DMS153 (cell line): Measurements from ENCODE around the gene SLC8A1.
A peak's percentile ranks its signal among the peaks of the same experiment; 100 is the strongest.

Experiments used
- DNase-seq: peaks from one replicate; lab custom pipeline; 2025; lab: John Stamatoyannopoulos, UW

The SLC8A1 gene

DNA sequence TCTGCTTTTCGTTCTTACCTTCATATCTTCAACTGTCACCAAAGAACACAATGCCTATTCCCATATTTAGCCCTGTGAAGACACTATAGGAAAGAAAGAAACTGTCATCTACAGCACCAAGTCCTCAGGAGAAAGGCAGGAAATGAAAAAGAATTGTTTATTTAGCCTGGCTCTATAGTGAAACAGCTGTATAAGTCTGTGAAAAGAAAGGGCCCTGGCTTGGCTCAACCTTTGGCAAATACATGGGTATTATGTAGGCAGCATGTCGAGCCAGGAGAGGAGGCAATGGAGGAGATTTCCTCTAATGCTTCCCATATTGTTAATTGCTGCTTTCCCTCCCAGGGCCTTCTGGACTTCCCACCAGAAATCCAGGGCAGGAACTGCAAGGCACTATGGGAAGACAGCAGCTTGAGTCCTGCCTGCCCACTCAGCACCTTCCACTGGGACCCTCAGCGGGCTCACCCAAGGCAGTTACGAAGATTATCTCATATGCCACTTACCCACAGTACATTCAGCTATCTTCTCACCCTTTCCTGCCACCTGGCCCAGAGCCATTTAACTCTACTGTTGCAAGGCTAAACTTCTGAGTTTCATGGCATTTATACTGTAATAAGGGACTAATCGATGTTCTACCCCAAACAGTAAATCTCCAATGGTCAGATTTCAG, 30.1 kb downstream of the SLC8A1 start:
- peak; percentile 34 for DNase-seq

- no peak for DNase-seq
These were observed 31.4 kb downstream of the SLC8A1 start for GRCh38 chr2:40420478-40420877.

- DNase-seq: no peak
These were observed 32.5 kb downstream of the SLC8A1 start for GRCh38 chr2:40419364-40419762.

DNA sequence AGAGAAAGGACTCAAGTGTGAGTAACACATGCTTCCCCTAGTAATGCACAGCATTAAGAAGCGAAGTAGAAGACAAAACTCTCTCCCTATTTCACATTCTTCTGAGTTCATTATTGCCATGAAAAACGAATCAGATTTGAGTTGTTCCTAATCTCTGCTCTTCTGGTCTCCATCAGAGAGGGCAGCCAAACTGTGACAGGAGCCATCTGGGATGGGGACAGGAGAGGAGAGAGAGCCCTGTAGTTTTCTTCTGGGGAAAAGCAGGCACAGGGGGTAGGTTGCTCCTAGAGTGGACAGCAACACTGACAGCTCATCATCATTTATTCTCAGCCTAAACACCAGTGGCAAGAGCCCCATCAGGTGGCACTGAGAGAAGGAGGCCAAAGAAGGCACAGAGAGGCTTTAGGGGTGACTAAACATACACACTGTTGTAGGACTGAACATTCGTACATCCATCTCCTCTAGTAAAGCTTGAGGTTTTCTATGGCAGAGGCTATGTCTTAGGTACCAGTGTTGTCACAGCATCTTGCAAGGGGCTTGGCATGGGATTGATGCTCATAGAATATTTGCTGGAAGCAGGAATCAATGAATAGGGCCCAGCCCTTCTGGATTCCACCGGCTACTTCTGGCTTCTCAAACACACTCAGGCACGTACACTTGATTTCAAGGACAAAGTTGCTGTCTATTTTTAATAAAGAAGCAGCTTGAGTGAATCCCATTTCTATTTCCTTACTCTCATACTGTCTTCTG, 33.1 kb downstream of the SLC8A1 start:
- no peak for DNase-seq

DNA sequence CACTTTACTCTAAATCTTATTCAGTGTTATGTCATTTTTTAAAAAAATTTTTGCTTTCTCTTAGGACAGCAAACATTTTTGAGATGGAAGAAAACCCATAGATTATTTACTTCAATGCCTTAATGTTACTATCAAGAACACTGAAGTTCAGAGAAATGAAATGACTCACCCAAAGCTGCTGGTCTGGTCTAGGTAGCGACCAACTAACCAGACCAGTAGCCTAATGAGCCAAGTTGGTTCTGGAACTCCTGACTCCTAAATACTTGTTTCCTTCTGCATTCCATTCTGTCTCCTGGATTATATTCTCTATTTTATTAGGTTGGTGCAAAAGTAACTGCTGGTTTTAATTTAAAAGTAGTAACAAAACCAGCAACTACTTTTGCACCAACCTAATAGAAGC, 35.4 kb downstream of the SLC8A1 start:
- no peak for DNase-seq

DNA sequence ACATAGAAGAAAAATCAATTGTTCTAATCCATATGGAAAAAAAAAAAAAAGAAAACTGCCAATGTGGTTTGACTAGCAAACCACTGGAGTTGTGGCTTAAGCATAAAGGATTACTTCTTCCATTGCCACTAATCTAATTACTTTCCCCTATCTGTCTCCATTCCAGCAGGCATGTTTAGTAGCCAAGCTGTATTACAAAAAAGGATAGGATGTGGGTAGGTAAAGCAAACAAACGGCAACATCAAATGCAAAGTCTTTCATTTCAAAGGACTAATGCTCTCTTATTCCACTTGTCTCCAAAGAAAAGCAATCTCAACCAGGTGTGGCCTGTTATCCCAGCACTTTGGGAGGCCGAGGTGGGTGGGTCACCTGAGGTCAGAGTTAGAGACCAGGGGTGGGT, 36.5 kb downstream of the SLC8A1 start:
- peak; percentile 68 for DNase-seq

DNA sequence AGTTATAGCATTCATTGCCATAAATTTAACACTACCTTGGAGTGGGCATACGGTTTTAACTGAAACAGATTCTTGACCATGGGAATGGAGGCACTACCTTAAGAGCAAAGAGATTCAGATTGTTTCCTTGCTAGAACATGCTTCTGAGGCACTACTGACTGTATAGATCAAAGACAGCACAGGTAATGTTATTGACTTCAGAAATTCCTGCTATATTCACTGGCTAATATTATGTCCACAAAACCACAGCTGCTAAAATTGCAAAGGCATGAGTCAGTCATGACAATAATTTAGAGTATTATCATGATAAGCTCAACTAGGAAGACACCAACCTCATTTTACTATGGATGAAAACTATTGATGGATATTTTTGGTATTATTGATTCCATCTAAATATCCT, 39.4 kb downstream of the SLC8A1 start:
- no peak for DNase-seq

DNA sequence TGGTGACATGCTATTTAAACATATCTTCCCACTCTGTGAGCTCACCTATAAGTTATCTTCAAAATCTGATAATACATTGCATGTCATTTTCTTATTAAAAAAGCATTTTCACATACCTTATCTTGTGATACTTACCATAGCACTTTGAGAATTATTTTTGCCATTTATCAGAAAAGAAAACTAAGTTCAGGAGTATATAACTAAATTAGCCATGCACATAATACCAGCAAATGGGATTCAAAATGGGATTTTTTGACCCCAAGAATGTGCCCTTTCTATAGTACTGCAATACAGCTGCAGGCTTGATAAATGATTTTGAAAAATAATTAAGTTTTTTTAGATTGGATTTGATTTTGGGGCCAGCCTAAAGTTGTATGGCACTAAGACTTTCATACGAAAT, 41.2 kb downstream of the SLC8A1 start:
- no peak for DNase-seq

DNA sequence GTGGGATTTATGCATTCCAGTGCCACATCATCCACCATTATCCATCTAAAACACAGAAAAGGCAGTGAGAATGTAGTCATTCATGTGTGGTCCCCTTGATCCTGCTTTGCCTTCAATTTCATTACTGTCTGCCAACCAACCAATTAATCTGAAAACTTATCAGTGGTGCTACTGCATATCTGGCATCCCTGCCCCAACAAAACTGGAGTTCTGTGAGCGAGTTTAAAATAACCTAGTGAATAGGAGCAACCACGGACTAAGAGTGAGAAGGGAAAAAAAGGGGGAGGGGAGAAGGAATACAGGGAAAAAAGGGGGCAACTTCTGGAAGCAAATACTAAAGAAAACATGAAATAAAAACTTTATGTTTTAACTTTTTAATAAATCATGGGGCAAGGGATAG, 42.2 kb downstream of the SLC8A1 start:
- no peak for DNase-seq

DNA sequence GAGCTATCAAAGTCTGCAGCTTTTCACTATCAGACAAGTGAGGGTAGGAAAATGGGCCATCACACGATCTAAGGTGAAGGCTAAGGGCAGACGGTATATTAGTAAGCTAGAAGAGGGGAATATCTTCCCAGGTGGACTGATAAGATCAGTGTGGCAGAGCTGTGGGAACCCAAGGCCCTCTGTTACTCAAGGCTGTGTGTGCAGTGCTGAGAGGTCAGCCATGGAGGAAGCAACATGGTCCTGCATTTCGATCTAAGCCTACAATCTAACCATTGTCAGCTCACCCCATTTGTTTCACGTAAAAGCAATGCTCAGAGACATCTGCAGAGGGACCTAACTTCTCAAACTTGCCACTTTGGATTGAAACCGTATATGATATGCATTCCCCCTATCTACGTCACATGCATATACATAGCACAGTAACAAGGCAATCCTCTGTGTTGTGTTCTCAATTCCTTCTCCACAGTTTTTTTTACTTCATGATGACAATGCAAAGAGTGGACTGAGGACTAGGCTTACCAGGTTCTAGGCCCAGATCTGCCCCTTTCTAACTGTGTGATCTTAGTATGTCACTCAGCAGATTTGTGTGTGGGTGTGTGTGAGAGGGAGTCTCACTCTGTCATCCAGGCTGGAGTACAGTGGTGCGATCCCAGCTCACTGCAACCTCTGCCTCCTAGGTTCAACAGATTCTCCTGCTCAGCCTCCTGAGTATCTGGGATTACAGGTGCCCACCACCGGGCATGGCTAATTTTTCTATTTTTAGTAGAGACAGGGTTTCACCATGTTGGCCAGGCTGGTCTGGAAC, 45.2 kb downstream of the SLC8A1 start:
- no peak for DNase-seq

GRCh38 chr2:40405465-40405864, 46.4 kb downstream of the SLC8A1 start:
- no peak for DNase-seq

DNA sequence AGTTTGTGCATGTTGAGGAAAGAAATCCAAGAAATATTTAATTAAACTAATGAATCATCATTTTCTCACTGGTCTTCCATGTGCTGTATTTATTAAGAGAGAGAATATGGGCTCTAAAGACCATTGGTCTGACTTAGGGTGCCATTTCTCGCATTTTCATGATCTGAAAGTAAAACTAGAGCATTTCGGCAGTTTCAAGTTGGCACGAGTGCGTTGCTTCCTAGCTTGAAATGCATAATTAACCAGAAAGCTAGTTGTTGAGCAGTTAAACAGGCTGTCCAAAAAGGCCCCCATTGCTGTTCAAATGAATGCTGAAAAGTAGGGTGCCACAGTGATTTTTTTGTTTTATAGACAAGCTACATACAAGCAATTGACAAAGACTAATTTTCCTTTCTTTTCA, 47.4 kb downstream of the SLC8A1 start:
- DNase-seq: no peak

- no peak for DNase-seq
These were observed 48.6 kb downstream of the SLC8A1 start for GRCh38 chr2:40403233-40403836.

DNA sequence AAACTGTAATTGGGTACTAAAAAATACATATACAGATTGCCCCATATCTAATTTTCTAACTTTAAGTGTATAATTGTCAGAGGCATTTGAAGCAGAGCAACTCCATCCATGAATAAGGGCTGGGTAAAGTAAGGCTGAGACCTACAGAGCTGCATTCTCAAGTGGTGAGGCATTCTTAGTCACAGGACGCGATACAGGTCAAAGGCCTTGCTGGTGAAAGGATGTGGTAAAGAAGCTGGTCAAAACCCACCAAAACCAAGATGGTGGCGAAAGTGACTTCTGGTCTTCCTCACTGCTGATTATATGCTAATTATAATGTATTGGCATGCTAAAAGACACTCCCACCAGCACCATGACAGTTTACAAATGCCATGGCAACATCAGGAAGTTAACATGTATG, 50.0 kb downstream of the SLC8A1 start:
- no peak for DNase-seq

GRCh38 chr2:40400336-40400953, 51.4 kb downstream of the SLC8A1 start:
- DNase-seq: no peak

- DNase-seq: no peak
These were observed 54.1 kb downstream of the SLC8A1 start for GRCh38 chr2:40397765-40398164.

DNA sequence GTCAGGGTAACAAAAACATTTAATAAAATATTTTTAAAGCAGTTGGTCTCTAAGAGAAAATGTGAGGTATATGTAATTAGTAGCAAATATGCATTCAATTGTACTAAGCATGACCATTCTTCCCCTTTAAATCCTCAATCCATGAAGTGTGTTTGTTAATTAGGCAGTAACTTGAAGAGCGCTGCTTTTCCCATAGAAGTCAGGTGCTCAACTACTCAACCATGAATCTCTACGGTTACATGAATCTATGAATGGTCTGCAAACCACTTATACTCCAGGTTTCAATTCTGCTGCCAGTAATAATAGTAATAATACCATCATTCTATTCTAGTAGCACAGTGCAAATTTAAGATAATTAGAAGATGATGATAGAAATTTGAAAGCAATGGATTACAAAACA, 55.8 kb downstream of the SLC8A1 start:
- peak; percentile 28 for DNase-seq

GRCh38 chr2:40395169-40396073, 56.5 kb downstream of the SLC8A1 start:
- DNase-seq: no peak

GRCh38 chr2:40394597-40394996, 57.3 kb downstream of the SLC8A1 start:
- DNase-seq: no peak

GRCh38 chr2:40394031-40394430, 57.9 kb downstream of the SLC8A1 start:
- DNase-seq: no peak

DNA sequence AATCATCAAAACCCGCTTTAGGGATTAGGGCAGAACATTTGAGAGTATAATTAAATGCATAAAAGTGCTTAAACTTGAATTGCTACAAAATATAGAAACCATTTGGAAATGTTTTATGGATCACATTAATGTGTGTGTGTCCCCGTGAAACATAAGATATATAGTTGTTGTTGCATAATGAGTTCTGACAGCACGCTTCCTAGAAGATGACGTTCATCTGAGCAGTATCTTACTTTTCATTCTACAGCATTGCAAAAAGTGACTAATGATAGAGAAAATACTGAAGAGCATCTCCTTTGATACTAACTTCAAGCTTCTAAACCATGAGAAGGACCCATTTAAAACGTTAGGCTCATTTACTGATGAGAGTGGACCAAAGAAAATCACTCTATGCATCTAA, 63.7 kb downstream of the SLC8A1 start:
- DNase-seq: no peak
